Neuronal stem cell (in vitro differentiated cells): ENCODE measurements around the gene SRCAP.

ENCODE experiments used
- DNase-seq: peaks from one replicate; pipeline ENCODE4 v3.0.0-alpha.2; 2013; ENCODE audit warnings: low spot score
- H2AFZ ChIP-seq: one replicate; pipeline ENCODE4 v1.6.1; 2013; ENCODE audit warnings: mild to moderate bottlenecking, low read length, inconsistent platforms
- H2AK5ac ChIP-seq: 2 replicates; pipeline ENCODE4 v1.6.1; 2013; ENCODE audit warnings: low read depth, mild to moderate bottlenecking, inconsistent platforms, low read length, moderate library complexity, mixed read lengths
- H2BK120ac ChIP-seq: 2 replicates; pipeline ENCODE4 v1.6.1; 2013; ENCODE audit warnings: low read depth, mild to moderate bottlenecking, inconsistent platforms, low read length, moderate library complexity, mixed read lengths
- H2BK12ac ChIP-seq: one replicate; pipeline ENCODE4 v1.6.1; 2013; ENCODE audit warnings: low read length, inconsistent platforms
- H2BK15ac ChIP-seq: 2 replicates; pipeline ENCODE4 v1.6.1; 2013; ENCODE audit warnings: mild to moderate bottlenecking, low read length, inconsistent platforms, mixed read lengths
- H2BK5ac ChIP-seq: one replicate; pipeline ENCODE4 v1.6.1; 2013; ENCODE audit warnings: inconsistent platforms, mild to moderate bottlenecking, low read length, moderate library complexity
- H3K14ac ChIP-seq: one replicate; pipeline ENCODE4 v1.6.1; 2013; ENCODE audit warnings: low read length, inconsistent platforms
- H3K18ac ChIP-seq: 2 replicates; pipeline ENCODE4 v1.6.1; 2013; ENCODE audit warnings: low read length, inconsistent platforms
- H3K23ac ChIP-seq: 2 replicates; pipeline ENCODE4 v1.6.1; 2013; ENCODE audit warnings: low read depth, mild to moderate bottlenecking, mixed read lengths, low read length, inconsistent platforms; ENCODE audit not compliant: poor library complexity
- H3K27ac ChIP-seq: replicated peaks from 3 replicates; pipeline ENCODE4 v1.5.1; 2013; ENCODE audit warnings: low read length, inconsistent platforms
- H3K27me3 ChIP-seq, 3 experiments: 2 replicates each; pipeline ENCODE4 v1.6.1; 2013; ENCODE audit warnings: low read length in 3 of 3, mild to moderate bottlenecking in 2 of 3, inconsistent platforms in 1 of 3, low read depth in 1 of 3, mixed read lengths in 1 of 3, moderate library complexity in 1 of 3; ENCODE audit not compliant: control insufficient read depth in 3 of 3, insufficient read depth in 3 of 3
- H3K36me3 ChIP-seq, 2 donors: replicated peaks in 1 of 2; 2 replicates each; pipeline ENCODE4 v1.6.1; 2013; ENCODE audit warnings: low read length in 2 of 2; ENCODE audit not compliant: control insufficient read depth in 2 of 2, insufficient read depth in 2 of 2
- H3K4ac ChIP-seq: 2 replicates; pipeline ENCODE4 v1.6.1; 2013; ENCODE audit warnings: inconsistent platforms, mild to moderate bottlenecking, low read length, moderate library complexity
- H3K4me1 ChIP-seq, 2 donors: 1 replicate in 1 of 2; 2 replicates in 1 of 2; pipeline ENCODE4 v1.6.1; 2013; ENCODE audit warnings: low read length in 2 of 2, low read depth in 1 of 2; ENCODE audit not compliant: control insufficient read depth in 2 of 2, insufficient read depth in 1 of 2
- H3K4me2 ChIP-seq: one replicate; pipeline ENCODE4 v1.6.1; 2013; ENCODE audit warnings: mild to moderate bottlenecking, low read length, inconsistent platforms; ENCODE audit not compliant: insufficient read depth, poor library complexity, severe bottlenecking
- H3K4me3 ChIP-seq, 2 donors: 2 replicates each; pipeline ENCODE4 v1.5.1; 2013; ENCODE audit warnings: low read length in 2 of 2, mild to moderate bottlenecking in 2 of 2, inconsistent platforms in 1 of 2, moderate library complexity in 1 of 2
- H3K79me1 ChIP-seq: one replicate; pipeline ENCODE4 v1.6.1; 2013; ENCODE audit warnings: low read depth, mild to moderate bottlenecking, inconsistent platforms, low read length, moderate library complexity
- H3K9ac ChIP-seq: one replicate; pipeline ENCODE4 v1.6.1; 2013; ENCODE audit warnings: mild to moderate bottlenecking, low read depth, low read length, inconsistent platforms; ENCODE audit not compliant: poor library complexity
- H3K9me3 ChIP-seq, 2 donors: replicated peaks in 1 of 2; 2 replicates each; pipeline versions ENCODE3 to v1.6.1; 2013; ENCODE audit warnings: low read length in 2 of 2, mild to moderate bottlenecking in 2 of 2, inconsistent platforms in 1 of 2, low read depth in 1 of 2, mixed read lengths in 1 of 2, moderate library complexity in 1 of 2; ENCODE audit not compliant: control insufficient read depth in 2 of 2, insufficient read depth in 1 of 2
- H4K8ac ChIP-seq: one replicate; pipeline ENCODE4 v1.6.1; 2013; ENCODE audit warnings: low read depth, mild to moderate bottlenecking, inconsistent platforms, low read length, moderate library complexity
- H4K91ac ChIP-seq: one replicate; pipeline ENCODE4 v1.6.1; 2013; ENCODE audit warnings: low read length, low read depth, mild to moderate bottlenecking, inconsistent platforms; ENCODE audit not compliant: poor library complexity
- WGBS, 2 donors: extraction: QIAGEN DNeasy Blood & Tissue Kit; methylation state at CpG; one replicate each; pipeline ENCODE4 v1.1.7; 2013; ENCODE audit warnings: missing lambda C conversion rate in 2 of 2, mixed read lengths in 1 of 2; ENCODE audit not compliant: insufficient read length in 2 of 2, insufficient replicate concordance in 1 of 2; ENCODE audit errors: extremely low coverage in 2 of 2; 5-methylcytosine and 5-hydroxymethylcytosine counted together

The SRCAP gene

DNA sequence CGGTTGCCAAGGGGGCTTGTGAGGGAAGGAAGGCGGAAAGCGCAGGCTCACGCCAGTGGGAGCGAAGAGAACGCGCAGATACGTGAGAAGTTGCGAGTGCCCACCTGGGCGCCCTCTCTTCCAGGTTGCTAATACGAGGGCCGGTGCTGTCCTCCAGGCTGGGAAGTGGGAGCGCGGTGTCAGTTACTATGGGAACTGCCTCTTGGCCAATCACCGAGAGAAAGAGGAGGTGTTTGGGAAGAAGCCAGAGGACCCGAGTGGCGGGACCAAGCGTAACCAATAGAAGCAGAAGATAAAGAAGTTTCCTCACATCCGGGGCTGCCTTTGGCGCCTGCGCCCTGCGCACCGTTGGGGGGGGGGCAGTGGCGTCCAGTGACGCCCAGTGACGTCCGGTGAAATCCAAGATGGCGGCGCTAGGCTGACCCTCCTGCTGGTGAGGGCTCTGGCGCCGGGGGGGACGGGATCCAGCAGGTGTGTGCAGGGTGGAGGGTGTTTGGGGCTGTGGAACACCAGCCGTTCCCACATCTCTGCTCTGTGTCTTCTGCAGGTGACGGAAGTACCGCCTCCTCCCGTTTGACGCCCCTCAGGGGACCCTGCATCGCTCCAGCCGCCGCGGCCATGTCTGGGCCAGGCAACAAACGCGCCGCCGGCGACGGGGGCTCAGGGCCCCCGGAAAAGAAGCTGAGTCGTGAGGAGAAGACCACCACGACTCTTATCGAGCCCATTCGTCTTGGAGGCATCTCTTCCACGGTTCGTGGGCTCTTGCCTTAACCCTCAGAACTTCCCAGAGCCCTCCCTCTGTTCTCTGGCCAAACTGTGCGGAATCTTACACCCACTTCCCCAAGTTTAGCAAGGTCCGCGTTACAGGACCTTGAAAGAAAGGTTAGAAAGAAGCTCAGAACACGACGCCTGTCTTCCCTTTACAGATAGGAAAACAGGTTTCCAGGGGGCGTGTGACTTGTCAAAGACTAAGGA is 63.2 kb downstream of the SRCAP start, which contains the start of the genes CFAP119 and RNF40:
TSS of gene CFAP119 (minus strand) at position 135 of the 975 bp plus-strand sequence. CDS start 314 bp downstream, outside the sequence.
TSS of gene RNF40 (plus strand) at position 395 of the 975 bp plus-strand sequence. CDS start at position 619, 224 bp downstream.
- Histone ChIP-seq H3K27me3 (no peaks in the 10 kb centered on the region), H3K4me3 (peak within 1 kb of the TSS; percentile 96 to 99), H3K4me2 (peak within 1 kb of the TSS; percentile 99), H3K36me3 (peaks cover 43 to 74% of the 10 kb centered on the region in 2 donors), H2BK12ac (no peak within 1 kb of the TSS), H3K9ac (peak within 1 kb of the TSS; percentile 91), H2AFZ (peak within 1 kb of the TSS; percentile 93), H3K79me1 (peaks cover 18% of the 10 kb centered on the region), H3K27ac (peak within 1 kb of the TSS; percentile 58), H2AK5ac (no peak within 1 kb of the TSS), H3K4me1 (peaks cover 10 to 11% of the 10 kb centered on the region in 2 donors), H3K9me3 (peaks cover 0 to 1% of the 10 kb centered on the region in 2 donors), H3K14ac (peak within 1 kb of the TSS; percentile 76), H3K23ac (peak within 1 kb of the TSS; percentile 61), H4K8ac (no peak within 1 kb of the TSS), H3K18ac (peak within 1 kb of the TSS; percentile 88), H4K91ac (no peak within 1 kb of the TSS), H3K4ac (no peak within 1 kb of the TSS), H2BK5ac (peak within 1 kb of the TSS; percentile 25), H2BK15ac (no peak within 1 kb of the TSS), H2BK120ac (no peak within 1 kb of the TSS)
- peak; percentile 96 for DNase-seq
- no CpG with 5 or more reads among the region's 60 CpGs for WGBS, 2 donors

GRCh38 chr16:30762991-30763725 is 64.2 kb downstream of the SRCAP start:
- no peak overlapping the region for H2AK5ac ChIP-seq
- peaks cover 21% of the 10 kb centered on the region for H3K79me1 ChIP-seq
- no peak for DNase-seq
- no peak overlapping the region for H3K4ac ChIP-seq
- no peak overlapping the region for H2BK15ac ChIP-seq
- peak overlapping the region; percentile 96 to 99 for H3K4me3 ChIP-seq
- no peak overlapping the region for H2BK5ac ChIP-seq
- no peak overlapping the region for H2BK120ac ChIP-seq
- no peak overlapping the region for H2AFZ ChIP-seq
- no peak overlapping the region for H3K23ac ChIP-seq
- H3K36me3 ChIP-seq: peaks cover 49 to 77% of the 10 kb centered on the region in 2 donors
- H4K8ac ChIP-seq: no peak overlapping the region
- peaks cover 0 to 1% of the 10 kb centered on the region in 2 donors for H3K9me3 ChIP-seq
- H3K14ac ChIP-seq: no peak overlapping the region
- no peaks in the 10 kb centered on the region for H3K27me3 ChIP-seq
- no peak overlapping the region for H3K27ac ChIP-seq
- no peak overlapping the region for H3K9ac ChIP-seq
- no peak overlapping the region for H3K18ac ChIP-seq
- H3K4me2 ChIP-seq: peak overlapping the region; percentile 69
- peaks cover 10 to 11% of the 10 kb centered on the region in 2 donors for H3K4me1 ChIP-seq
- no peak overlapping the region for H4K91ac ChIP-seq
- WGBS, 2 donors: no CpG with 5 or more reads among the region's 15 CpGs
- H2BK12ac ChIP-seq: no peak overlapping the region

GRCh38 chr16:30764086-30764485 is 65.1 kb downstream of the SRCAP start:
- H3K9ac ChIP-seq: no peak overlapping the region
- DNase-seq: no peak
- no peak overlapping the region for H2BK12ac ChIP-seq
- H3K4me2 ChIP-seq: no peak overlapping the region
- H3K4ac ChIP-seq: no peak overlapping the region
- H3K4me1 ChIP-seq: peaks cover 10 to 11% of the 10 kb centered on the region in 2 donors
- no peak overlapping the region for H4K91ac ChIP-seq
- no CpG with 5 or more reads among the region's 11 CpGs for WGBS, 2 donors
- H3K36me3 ChIP-seq: peaks cover 58 to 78% of the 10 kb centered on the region in 2 donors
- H3K27me3 ChIP-seq: no peaks in the 10 kb centered on the region
- H2AFZ ChIP-seq: no peak overlapping the region
- no peak overlapping the region for H3K18ac ChIP-seq
- H3K4me3 ChIP-seq: no peak overlapping the region
- peaks cover 0 to 1% of the 10 kb centered on the region in 2 donors for H3K9me3 ChIP-seq
- H3K14ac ChIP-seq: no peak overlapping the region
- no peak overlapping the region for H3K27ac ChIP-seq
- no peak overlapping the region for H2BK120ac ChIP-seq
- H2BK5ac ChIP-seq: no peak overlapping the region
- H2AK5ac ChIP-seq: no peak overlapping the region
- no peak overlapping the region for H2BK15ac ChIP-seq
- H4K8ac ChIP-seq: no peak overlapping the region
- peaks cover 24% of the 10 kb centered on the region for H3K79me1 ChIP-seq
- H3K23ac ChIP-seq: no peak overlapping the region
